ENCODE measurements around the gene IL22RA1.

IL22RA1 gene

DNA sequence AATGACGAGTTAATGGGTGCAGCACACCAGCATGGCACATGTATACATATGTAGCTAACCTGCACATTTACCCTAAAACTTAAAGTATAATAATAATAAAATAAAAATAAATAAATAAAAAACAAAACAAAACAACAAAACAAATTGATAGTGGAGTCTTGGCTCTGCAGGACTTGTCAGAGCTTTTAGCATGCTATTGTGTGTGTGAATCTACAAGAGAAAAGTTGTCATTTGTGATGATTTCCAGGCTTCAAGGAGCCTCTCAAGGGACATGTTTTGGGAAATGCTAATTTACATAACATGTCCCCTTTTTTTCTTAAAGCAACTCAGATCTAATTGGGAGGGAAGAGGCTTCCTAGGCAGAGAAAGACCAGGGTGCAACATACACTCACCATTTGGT, 9.1 kb downstream of the IL22RA1 start:
- Histone ChIP-seq H3K9ac (ENCODE audit: low read depth, low read length, poor library complexity, severe bottlenecking) (no peak overlapping the region), H3K9me3 (ENCODE audit: insufficient read depth, low read depth, low read length) (peaks cover 9% of the 10 kb centered on the region; the same call in 1 of the 2 replicates), H3K4me3 (ENCODE audit: low read length, poor library complexity, severe bottlenecking) (no peak overlapping the region), H3K79me2 (ENCODE audit: insufficient read depth, low read length) (no peaks in the 10 kb centered on the region), H3K4me1 (ENCODE audit: insufficient read depth, low read length, poor library complexity, severe bottlenecking) (no peaks in the 10 kb centered on the region), H2AFZ (ENCODE audit: low read length) (no peak overlapping the region), H3K27me3 (ENCODE audit: insufficient read depth, low read length, poor library complexity, severe bottlenecking) (no peaks in the 10 kb centered on the region), H4K20me1 (ENCODE audit: insufficient read depth, low read length, poor library complexity, severe bottlenecking) (no peaks in the 10 kb centered on the region), H3K9me2 (replicated peaks; ENCODE audit: low read depth, low read length) (no peaks in the 10 kb centered on the region), H3F3A (ENCODE audit: low read depth) (no peaks in the 10 kb centered on the region), H3K4me2 (ENCODE audit: low read depth, low read length, poor library complexity, severe bottlenecking) (no peak overlapping the region), H3K36me3 (ENCODE audit: insufficient read depth, low read length) (no peaks in the 10 kb centered on the region)
- no peak for TF ChIP-seq EZH2phosphoT487 (IDR thresholded peaks at IDR 0.05; ENCODE audit: borderline replicate concordance)
- TF ChIP-seq, protein P1, sequence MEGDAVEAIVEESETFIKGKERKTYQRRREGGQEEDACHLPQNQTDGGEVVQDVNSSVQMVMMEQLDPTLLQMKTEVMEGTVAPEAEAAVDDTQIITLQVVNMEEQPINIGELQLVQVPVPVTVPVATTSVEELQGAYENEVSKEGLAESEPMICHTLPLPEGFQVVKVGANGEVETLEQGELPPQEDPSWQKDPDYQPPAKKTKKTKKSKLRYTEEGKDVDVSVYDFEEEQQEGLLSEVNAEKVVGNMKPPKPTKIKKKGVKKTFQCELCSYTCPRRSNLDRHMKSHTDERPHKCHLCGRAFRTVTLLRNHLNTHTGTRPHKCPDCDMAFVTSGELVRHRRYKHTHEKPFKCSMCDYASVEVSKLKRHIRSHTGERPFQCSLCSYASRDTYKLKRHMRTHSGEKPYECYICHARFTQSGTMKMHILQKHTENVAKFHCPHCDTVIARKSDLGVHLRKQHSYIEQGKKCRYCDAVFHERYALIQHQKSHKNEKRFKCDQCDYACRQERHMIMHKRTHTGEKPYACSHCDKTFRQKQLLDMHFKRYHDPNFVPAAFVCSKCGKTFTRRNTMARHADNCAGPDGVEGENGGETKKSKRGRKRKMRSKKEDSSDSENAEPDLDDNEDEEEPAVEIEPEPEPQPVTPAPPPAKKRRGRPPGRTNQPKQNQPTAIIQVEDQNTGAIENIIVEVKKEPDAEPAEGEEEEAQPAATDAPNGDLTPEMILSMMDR (conservative IDR thresholded peaks at IDR 0.05; ENCODE audit: low read length): no peak

DNA sequence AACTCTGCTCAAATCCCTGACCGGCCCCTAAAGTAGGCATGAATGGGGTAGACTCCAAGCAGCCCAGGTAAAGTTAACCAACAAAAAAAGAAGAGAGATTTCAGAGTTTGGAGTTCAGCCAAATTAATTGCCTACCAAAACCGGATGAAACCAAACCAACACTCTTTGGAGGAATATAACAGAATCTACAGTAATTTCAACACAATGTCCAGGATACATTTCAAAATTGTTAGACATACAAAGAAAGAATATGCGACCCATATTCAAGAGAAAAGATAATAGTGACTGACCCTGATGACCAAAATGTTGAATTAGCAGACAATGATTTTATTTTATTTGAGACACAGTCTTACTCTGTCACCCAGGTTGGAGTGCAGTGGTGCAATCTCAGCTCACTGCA, 12.6 kb downstream of the IL22RA1 start:
- TF ChIP-seq EZH2phosphoT487 (IDR thresholded peaks at IDR 0.05; ENCODE audit: borderline replicate concordance): no peak
- TF ChIP-seq, protein P1 (conservative IDR thresholded peaks at IDR 0.05; ENCODE audit: low read length): no peak
- no peak overlapping the region for H3K4me2 ChIP-seq (ENCODE audit: low read depth, low read length, poor library complexity, severe bottlenecking)
- H3K9me3 ChIP-seq (ENCODE audit: insufficient read depth, low read depth, low read length): peaks cover 9% of the 10 kb centered on the region; the same call in 1 of the 2 replicates
- no peaks in the 10 kb centered on the region for H3K9me2 ChIP-seq (replicated peaks; ENCODE audit: low read depth, low read length)
- H3F3A ChIP-seq (ENCODE audit: low read depth): no peaks in the 10 kb centered on the region
- no peaks in the 10 kb centered on the region for H3K27me3 ChIP-seq (ENCODE audit: insufficient read depth, low read length, poor library complexity, severe bottlenecking)
- no peak overlapping the region for H3K4me3 ChIP-seq (ENCODE audit: low read length, poor library complexity, severe bottlenecking)
- no peaks in the 10 kb centered on the region for H3K4me1 ChIP-seq (ENCODE audit: insufficient read depth, low read length, poor library complexity, severe bottlenecking)
- H2AFZ ChIP-seq (ENCODE audit: low read length): no peak overlapping the region
- H3K9ac ChIP-seq (ENCODE audit: low read depth, low read length, poor library complexity, severe bottlenecking): no peak overlapping the region
- no peaks in the 10 kb centered on the region for H4K20me1 ChIP-seq (ENCODE audit: insufficient read depth, low read length, poor library complexity, severe bottlenecking)
- H3K36me3 ChIP-seq (ENCODE audit: insufficient read depth, low read length): no peaks in the 10 kb centered on the region
- H3K79me2 ChIP-seq (ENCODE audit: insufficient read depth, low read length): no peaks in the 10 kb centered on the region

DNA sequence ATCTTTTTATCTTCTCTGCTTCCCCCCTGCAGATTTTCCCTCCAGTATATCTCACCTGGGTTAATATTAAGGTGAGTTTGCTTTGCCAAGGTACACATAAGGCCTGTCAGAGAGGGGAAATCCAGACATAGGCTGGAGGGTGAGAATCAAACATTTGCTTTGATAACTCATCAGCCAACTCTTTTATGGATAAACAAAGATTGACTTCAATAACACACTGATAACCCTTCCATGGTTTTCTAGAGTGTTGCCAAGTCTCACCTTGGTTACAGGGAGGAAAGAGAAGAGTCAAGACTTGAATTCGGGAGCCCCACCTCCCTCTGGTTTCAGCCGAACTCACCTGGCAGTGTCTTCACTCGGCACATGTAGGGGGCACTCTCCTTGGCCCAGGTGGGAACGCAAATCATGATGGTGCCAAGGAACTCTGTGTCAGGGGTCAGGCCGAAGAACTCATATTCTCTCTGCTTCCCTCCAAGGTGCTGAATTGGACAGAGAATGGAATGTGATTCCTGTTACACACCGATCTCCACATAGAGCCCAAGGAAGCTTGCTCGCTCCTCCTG, 15.1 kb downstream of the IL22RA1 start:
- Histone ChIP-seq H3K9me2 (replicated peaks; ENCODE audit: low read depth, low read length) (no peaks in the 10 kb centered on the region), H3F3A (ENCODE audit: low read depth) (no peaks in the 10 kb centered on the region), H3K36me3 (ENCODE audit: insufficient read depth, low read length) (no peaks in the 10 kb centered on the region), H3K9me3 (ENCODE audit: insufficient read depth, low read depth, low read length) (peaks cover 9% of the 10 kb centered on the region; the same call in 1 of the 2 replicates), H2AFZ (ENCODE audit: low read length) (no peak overlapping the region), H3K79me2 (ENCODE audit: insufficient read depth, low read length) (no peaks in the 10 kb centered on the region), H3K9ac (ENCODE audit: low read depth, low read length, poor library complexity, severe bottlenecking) (no peak overlapping the region), H3K4me1 (ENCODE audit: insufficient read depth, low read length, poor library complexity, severe bottlenecking) (no peaks in the 10 kb centered on the region), H3K27me3 (ENCODE audit: insufficient read depth, low read length, poor library complexity, severe bottlenecking) (no peaks in the 10 kb centered on the region), H4K20me1 (ENCODE audit: insufficient read depth, low read length, poor library complexity, severe bottlenecking) (no peaks in the 10 kb centered on the region), H3K4me3 (ENCODE audit: low read length, poor library complexity, severe bottlenecking) (no peak overlapping the region), H3K4me2 (ENCODE audit: low read depth, low read length, poor library complexity, severe bottlenecking) (no peak overlapping the region)
- TF ChIP-seq, protein P1 (conservative IDR thresholded peaks at IDR 0.05; ENCODE audit: low read length): no peak
- no peak for TF ChIP-seq EZH2phosphoT487 (IDR thresholded peaks at IDR 0.05; ENCODE audit: borderline replicate concordance)

All from Loucy (cell line).